Measurements from ENCODE around the gene FAM236A. TPM values are rescaled to one million over a fixed set of nuclear protein-coding genes. Genes with fewer than 3 reads are reported as not detected.
"Not testable (repeated sequence)": the region's sequence is repeated elsewhere in the genome, so short reads cannot be mapped to it uniquely, and the experiment has no call there.

Gene FAM236A
- not detected for polyA plus RNA-seq (2013, experiment 1 of 2)
- not detected for polyA plus RNA-seq (2013, experiment 2 of 2)

GRCh38 chrX:72937906-72938305, at the start of gene FAM236A:
TSS of gene FAM236A (plus strand) at chrX:72938206. CDS start at chrX:72938263, 57 bp downstream.
- no CpG with 5 or more reads among the region's 15 CpGs for WGBS
- not testable (repeated sequence) for H3K9me3 ChIP-seq (ENCODE audit: control insufficient read depth, low read length); H3K36me3 ChIP-seq (ENCODE audit: control insufficient read depth in 1 of 2, insufficient read depth in 2 of 2, low read depth in 1 of 2, low read length in 2 of 2); H3K14ac ChIP-seq (ENCODE audit: low read length in 2 of 2); DNase-seq; H2AFZ ChIP-seq (ENCODE audit: low read depth, low read length); H4K91ac ChIP-seq (ENCODE audit: low read length); H2BK15ac ChIP-seq (ENCODE audit: low read depth, poor library complexity, severe bottlenecking); H2AK5ac ChIP-seq (ENCODE audit: low read length, severe bottlenecking); H3K27ac ChIP-seq (ENCODE audit: low read length, poor library complexity, severe bottlenecking); H3K4ac ChIP-seq (ENCODE audit: low read depth in 1 of 2, low read length in 2 of 2); H3K9ac ChIP-seq (ENCODE audit: low read length); H3K27me3 ChIP-seq (ENCODE audit: control insufficient read depth in 1 of 2, insufficient read depth in 1 of 2, low read length in 2 of 2); H2BK120ac ChIP-seq (ENCODE audit: low read depth, low read length); H3K4me3 ChIP-seq (ENCODE audit: insufficient read depth in 1 of 2, low read depth in 1 of 2, low read length in 2 of 2); H2BK12ac ChIP-seq (ENCODE audit: low read length in 2 of 2); H3K4me2 ChIP-seq (ENCODE audit: low read length, poor library complexity, severe bottlenecking); H3K4me1 ChIP-seq (ENCODE audit: control insufficient read depth, insufficient read depth, low read depth, low read length); H2BK5ac ChIP-seq (ENCODE audit: low read depth, low read length, poor library complexity, severe bottlenecking); H4K8ac ChIP-seq (ENCODE audit: low read length); H3K23ac ChIP-seq (ENCODE audit: low read length in 2 of 2); H3K18ac ChIP-seq (ENCODE audit: low read depth in 1 of 2, low read length in 2 of 2); H3K79me1 ChIP-seq (replicated peaks; ENCODE audit: low read length, poor library complexity, severe bottlenecking)

GRCh38 chrX:72889740-72890139, 48.3 kb upstream of the FAM236A start:
- not testable (repeated sequence) for H3K9ac ChIP-seq (ENCODE audit: low read length); H3K79me1 ChIP-seq (replicated peaks; ENCODE audit: low read length, poor library complexity, severe bottlenecking); H3K4ac ChIP-seq (ENCODE audit: low read depth in 1 of 2, low read length in 2 of 2); H3K9me3 ChIP-seq (ENCODE audit: control insufficient read depth, low read length); H2AK5ac ChIP-seq (ENCODE audit: low read length, severe bottlenecking); H2BK12ac ChIP-seq (ENCODE audit: low read length in 2 of 2); H3K14ac ChIP-seq (ENCODE audit: low read length in 2 of 2); DNase-seq; H3K4me1 ChIP-seq (ENCODE audit: control insufficient read depth, insufficient read depth, low read depth, low read length); H4K91ac ChIP-seq (ENCODE audit: low read length); H2BK5ac ChIP-seq (ENCODE audit: low read depth, low read length, poor library complexity, severe bottlenecking); H4K8ac ChIP-seq (ENCODE audit: low read length); H3K23ac ChIP-seq (ENCODE audit: low read length in 2 of 2); H3K4me3 ChIP-seq (ENCODE audit: insufficient read depth in 1 of 2, low read depth in 1 of 2, low read length in 2 of 2); H3K4me2 ChIP-seq (ENCODE audit: low read length, poor library complexity, severe bottlenecking); H3K27me3 ChIP-seq (ENCODE audit: control insufficient read depth in 1 of 2, insufficient read depth in 1 of 2, low read length in 2 of 2); H3K36me3 ChIP-seq (ENCODE audit: control insufficient read depth in 1 of 2, insufficient read depth in 2 of 2, low read depth in 1 of 2, low read length in 2 of 2); H3K18ac ChIP-seq (ENCODE audit: low read depth in 1 of 2, low read length in 2 of 2); H2BK120ac ChIP-seq (ENCODE audit: low read depth, low read length); H2AFZ ChIP-seq (ENCODE audit: low read depth, low read length); H3K27ac ChIP-seq (ENCODE audit: low read length, poor library complexity, severe bottlenecking); H2BK15ac ChIP-seq (ENCODE audit: low read depth, poor library complexity, severe bottlenecking)
- no CpG with 5 or more reads among the region's 14 CpGs for WGBS

- not testable (repeated sequence) for H3K27me3 ChIP-seq (ENCODE audit: control insufficient read depth in 1 of 2, insufficient read depth in 1 of 2, low read length in 2 of 2); H2AK5ac ChIP-seq (ENCODE audit: low read length, severe bottlenecking); H2BK15ac ChIP-seq (ENCODE audit: low read depth, poor library complexity, severe bottlenecking); H3K9ac ChIP-seq (ENCODE audit: low read length); H2BK12ac ChIP-seq (ENCODE audit: low read length in 2 of 2); H3K4ac ChIP-seq (ENCODE audit: low read depth in 1 of 2, low read length in 2 of 2); H3K4me2 ChIP-seq (ENCODE audit: low read length, poor library complexity, severe bottlenecking); H4K91ac ChIP-seq (ENCODE audit: low read length); H3K79me1 ChIP-seq (replicated peaks; ENCODE audit: low read length, poor library complexity, severe bottlenecking); H3K23ac ChIP-seq (ENCODE audit: low read length in 2 of 2); H3K36me3 ChIP-seq (ENCODE audit: control insufficient read depth in 1 of 2, insufficient read depth in 2 of 2, low read depth in 1 of 2, low read length in 2 of 2); H3K27ac ChIP-seq (ENCODE audit: low read length, poor library complexity, severe bottlenecking); DNase-seq; H3K14ac ChIP-seq (ENCODE audit: low read length in 2 of 2); H3K4me1 ChIP-seq (ENCODE audit: control insufficient read depth, insufficient read depth, low read depth, low read length); H3K9me3 ChIP-seq (ENCODE audit: control insufficient read depth, low read length); H2BK120ac ChIP-seq (ENCODE audit: low read depth, low read length); H4K8ac ChIP-seq (ENCODE audit: low read length); H2AFZ ChIP-seq (ENCODE audit: low read depth, low read length); H3K18ac ChIP-seq (ENCODE audit: low read depth in 1 of 2, low read length in 2 of 2); H3K4me3 ChIP-seq (ENCODE audit: insufficient read depth in 1 of 2, low read depth in 1 of 2, low read length in 2 of 2); H2BK5ac ChIP-seq (ENCODE audit: low read depth, low read length, poor library complexity, severe bottlenecking)
- WGBS: no CpG with 5 or more reads among the region's 13 CpGs
Observed at GRCh38 chrX:72912315-72912714, 25.7 kb upstream of the FAM236A start, which contains the start of gene FAM236C. TSS of gene FAM236C (plus strand) at chrX:72912615. CDS start at chrX:72912715, 100 bp downstream.

- not testable (repeated sequence) for H3K18ac ChIP-seq (ENCODE audit: low read depth in 1 of 2, low read length in 2 of 2); H4K91ac ChIP-seq (ENCODE audit: low read length); H3K14ac ChIP-seq (ENCODE audit: low read length in 2 of 2); H3K9me3 ChIP-seq (ENCODE audit: control insufficient read depth, low read length); H3K4ac ChIP-seq (ENCODE audit: low read depth in 1 of 2, low read length in 2 of 2); DNase-seq; H3K23ac ChIP-seq (ENCODE audit: low read length in 2 of 2); H3K27ac ChIP-seq (ENCODE audit: low read length, poor library complexity, severe bottlenecking); H3K4me1 ChIP-seq (ENCODE audit: control insufficient read depth, insufficient read depth, low read depth, low read length); H2AK5ac ChIP-seq (ENCODE audit: low read length, severe bottlenecking); H3K4me2 ChIP-seq (ENCODE audit: low read length, poor library complexity, severe bottlenecking); H2BK5ac ChIP-seq (ENCODE audit: low read depth, low read length, poor library complexity, severe bottlenecking); H2AFZ ChIP-seq (ENCODE audit: low read depth, low read length); H4K8ac ChIP-seq (ENCODE audit: low read length); H3K79me1 ChIP-seq (replicated peaks; ENCODE audit: low read length, poor library complexity, severe bottlenecking); H2BK120ac ChIP-seq (ENCODE audit: low read depth, low read length); H3K9ac ChIP-seq (ENCODE audit: low read length); H2BK15ac ChIP-seq (ENCODE audit: low read depth, poor library complexity, severe bottlenecking); H3K27me3 ChIP-seq (ENCODE audit: control insufficient read depth in 1 of 2, insufficient read depth in 1 of 2, low read length in 2 of 2); H2BK12ac ChIP-seq (ENCODE audit: low read length in 2 of 2); H3K36me3 ChIP-seq (ENCODE audit: control insufficient read depth in 1 of 2, insufficient read depth in 2 of 2, low read depth in 1 of 2, low read length in 2 of 2); H3K4me3 ChIP-seq (ENCODE audit: insufficient read depth in 1 of 2, low read depth in 1 of 2, low read length in 2 of 2)
- WGBS: 100% methylated on average over 1 of the region's 5 CpGs
Observed at GRCh38 chrX:72916096-72916495, 21.9 kb upstream of the FAM236A start.

Data from mesenchymal stem cell (in vitro differentiated cells and primary cell).